Right renal pelvis (tissue), 4 donors: ENCODE results near the gene TLE1. TPM values are rescaled to one million over a fixed set of nuclear protein-coding genes. Genes with fewer than 3 reads are reported as not detected.
"Not testable (repeated sequence)": the region's sequence is repeated elsewhere in the genome, so short reads cannot be mapped to it uniquely, and the experiment has no call there.

ENCODE experiments used
- DNase-seq, 4 donors: peaks; one replicate each; pipeline ENCODE4 v3.0.0-alpha.2; 2013; ENCODE audit warnings: low read depth in 4 of 4, low spot score in 3 of 4, missing footprints in 1 of 4
- polyA plus RNA-seq, 4 donors: library from polyadenylated mRNA; unstranded; fragments of 120-200 nt; gene quantifications; one replicate each; pipeline ENCODE4 v1.2.1, GENCODE V29; 2013; ENCODE audit not compliant: insufficient read length in 4 of 4

Gene TLE1
- 10 to 100 TPM; 65.1 to 75.4 (median 71.6) TPM for polyA plus RNA-seq

- peak; percentile 97 to 99 (median 98) for DNase-seq
Measured at GRCh38 chr9:81689343-81690175, at the start of gene TLE1. Gene TLE1 (minus strand): TSS chr9:81689547. CDS start chr9:81688240, 1,307 bp downstream.

- DNase-seq, result no peak
Measured at GRCh38 chr9:81737871-81738507, 48.6 kb upstream of the TLE1 start.

- DNase-seq, result not testable (repeated sequence)
Measured at GRCh38 chr9:81730498-81730897, 41.2 kb upstream of the TLE1 start.

- DNase-seq, result no peak
Measured at GRCh38 chr9:81729135-81729534, 39.8 kb upstream of the TLE1 start.

GRCh38 chr9:81724242-81724889, 35.0 kb upstream of the TLE1 start:
- DNase-seq, result peak; percentile 61 to 83 (median 75)

GRCh38 chr9:81722277-81722676, 32.9 kb upstream of the TLE1 start:
- DNase-seq, result no peak

- no peak for DNase-seq
Measured at GRCh38 chr9:81720450-81721086, 31.2 kb upstream of the TLE1 start.

- DNase-seq, result no peak
Measured at GRCh38 chr9:81719972-81720371, 30.6 kb upstream of the TLE1 start.

- no peak for DNase-seq
Measured at GRCh38 chr9:81718244-81718643, 28.9 kb upstream of the TLE1 start.

- DNase-seq, result no peak
Measured at GRCh38 chr9:81717747-81718077, 28.4 kb upstream of the TLE1 start.

- no peak for DNase-seq
Measured at GRCh38 chr9:81717061-81717746, 27.9 kb upstream of the TLE1 start.

GRCh38 chr9:81716409-81716808, 27.1 kb upstream of the TLE1 start:
- DNase-seq, result no peak

- DNase-seq, result no peak
Measured at GRCh38 chr9:81705578-81705977, 16.2 kb upstream of the TLE1 start.

GRCh38 chr9:81694541-81694940, 5.2 kb upstream of the TLE1 start:
- no peak for DNase-seq

GRCh38 chr9:81693671-81694378, 4.5 kb upstream of the TLE1 start:
- no peak for DNase-seq

GRCh38 chr9:81690251-81690851, 1.0 kb upstream of the TLE1 start:
- DNase-seq, result peak in 2 of 4 donors; percentile 33 to 40

GRCh38 chr9:81689093-81689342, 329 bp downstream of the TLE1 start:
- not testable (repeated sequence) for DNase-seq

GRCh38 chr9:81688262-81689092, 870 bp downstream of the TLE1 start:
- DNase-seq, result peak in 1 of 4 donors; percentile 52
